ENCODE measurements around the gene CACNA2D1.
"Not testable (repeated sequence)": the region's sequence is repeated elsewhere in the genome, so short reads cannot be mapped to it uniquely, and the experiment has no call there.

CACNA2D1 gene

GRCh38 chr7:82049442-82049841, 394.1 kb downstream of the CACNA2D1 start:
- no peak for DNase-seq (ENCODE audit: low read depth in 3 of 3)

GRCh38 chr7:82044497-82045080, 399.0 kb downstream of the CACNA2D1 start:
- DNase-seq (ENCODE audit: low read depth in 3 of 3), result no peak

- no peak for DNase-seq (ENCODE audit: low read depth in 3 of 3)
Measured at GRCh38 chr7:82039621-82040020, 404.0 kb downstream of the CACNA2D1 start.

GRCh38 chr7:82036146-82036886, 407.3 kb downstream of the CACNA2D1 start:
- no peak for DNase-seq (ENCODE audit: low read depth in 3 of 3)

GRCh38 chr7:82035456-82035855, 408.1 kb downstream of the CACNA2D1 start:
- DNase-seq (ENCODE audit: low read depth in 3 of 3), result no peak

- no peak for DNase-seq (ENCODE audit: low read depth in 3 of 3)
Measured at GRCh38 chr7:82032901-82033300, 410.7 kb downstream of the CACNA2D1 start.

- DNase-seq (ENCODE audit: low read depth in 3 of 3), result no peak
Measured at GRCh38 chr7:82029236-82029913, 414.2 kb downstream of the CACNA2D1 start.

- no peak for DNase-seq (ENCODE audit: low read depth in 3 of 3)
Measured at GRCh38 chr7:82028097-82028496, 415.5 kb downstream of the CACNA2D1 start.

- DNase-seq (ENCODE audit: low read depth in 3 of 3), result no peak
Measured at GRCh38 chr7:82021713-82022112, 421.9 kb downstream of the CACNA2D1 start.

- no peak for DNase-seq (ENCODE audit: low read depth in 3 of 3)
Measured at GRCh38 chr7:82021036-82021435, 422.5 kb downstream of the CACNA2D1 start.

GRCh38 chr7:82019551-82020475, 423.8 kb downstream of the CACNA2D1 start:
- no peak for DNase-seq (ENCODE audit: low read depth in 3 of 3)

GRCh38 chr7:82018226-82018625, 425.4 kb downstream of the CACNA2D1 start:
- DNase-seq (ENCODE audit: low read depth in 3 of 3), result no peak

- DNase-seq (ENCODE audit: low read depth in 3 of 3), result no peak
Measured at GRCh38 chr7:82017334-82017943, 426.1 kb downstream of the CACNA2D1 start.

GRCh38 chr7:82015751-82016150, 427.8 kb downstream of the CACNA2D1 start:
- DNase-seq (ENCODE audit: low read depth in 3 of 3), result no peak

GRCh38 chr7:82014574-82014973, 429.0 kb downstream of the CACNA2D1 start:
- DNase-seq (ENCODE audit: low read depth in 3 of 3), result not testable (repeated sequence)

- no peak for DNase-seq (ENCODE audit: low read depth in 3 of 3)
Measured at GRCh38 chr7:82012453-82012852, 431.1 kb downstream of the CACNA2D1 start.

GRCh38 chr7:82010416-82010815, 433.2 kb downstream of the CACNA2D1 start:
- DNase-seq (ENCODE audit: low read depth in 3 of 3), result no peak

GRCh38 chr7:82007315-82007714, 436.3 kb downstream of the CACNA2D1 start:
- DNase-seq (ENCODE audit: low read depth in 3 of 3), result no peak

GRCh38 chr7:82005056-82005455, 438.5 kb downstream of the CACNA2D1 start:
- no peak for DNase-seq (ENCODE audit: low read depth in 3 of 3)

GRCh38 chr7:81993186-81993585, 450.4 kb downstream of the CACNA2D1 start:
- DNase-seq (ENCODE audit: low read depth in 3 of 3), result no peak

- no peak for DNase-seq (ENCODE audit: low read depth in 3 of 3)
Measured at GRCh38 chr7:81990395-81990794, 453.2 kb downstream of the CACNA2D1 start.

Measured in stimulated activated CD4-positive, alpha-beta T cell treated with anti-CD3 and anti-CD28 coated beads, TNF-alpha, amount 100 ng/mL, for 24 hours (primary cell).